HepG2 (cell line): ENCODE results near the gene IGFALS. TPM values are rescaled to one million over a fixed set of nuclear protein-coding genes. Genes with fewer than 3 reads are reported as not detected.

Experiments used
- ATAC-seq: fragments of 200-7000 bp; cut with Tn5 transposase; 3 replicates; pipeline ENCODE4 v1.9.1; 2020; ENCODE audit warnings: mild to moderate bottlenecking, moderate library complexity
- BruUV-seq: library from RNA; stranded (reverse); fragments of 400-500 nt; replicated peaks from 2 replicates; lab custom pipeline; 2021; lab: Mats Ljungman, UMichigan
- CTCF ChIA-PET: fragments of 300-600 bp; formaldehyde crosslinking; extraction: SDS; loops from one replicate; lab custom pipeline; 2021; ENCODE audit warnings: low total read pairs, inconsistent platforms, low intra/inter-chr PET ratio; lab: Yijun Ruan, JAX
- POLR2A ChIA-PET: fragments of 350-600 bp; sonication (Branson Sonifier 250); formaldehyde crosslinking; loops from one replicate; lab custom pipeline; 2020; ENCODE audit warnings: antibody characterized with exemption, inconsistent platforms; lab: Yijun Ruan, JAX
- DNase-seq: peaks from one replicate; pipeline ENCODE4 v3.0.0-alpha.2; 2015; ENCODE audit warnings: low spot score
- FAIRE-seq: peaks from 3 replicates; lab custom pipeline; 2011; peaks lifted over from hg19 to GRCh38; lab: Jason Lieb, UNC
- H2AFZ ChIP-seq: one replicate; pipeline ENCODE4 v1.6.1; 2011; ENCODE audit warnings: low read length, inconsistent platforms
- H3K27ac ChIP-seq: fragments of 300-600 bp; 3 replicates; pipeline ENCODE4 v1.8.0; 2011; ENCODE audit warnings: mixed run types, mild to moderate bottlenecking, mixed read lengths, low read length, inconsistent platforms; ENCODE audit not compliant: insufficient read depth; ENCODE audit errors: extremely low read length
- H3K27me3 ChIP-seq, 2 experiments: fragments of 200-600 bp in 1 of 2; 2 replicates in 1 of 2; 3 replicates in 1 of 2; pipeline versions ENCODE4 v1.6.0 to v1.8.0; 2011; ENCODE audit warnings: low read length in 2 of 2, mild to moderate bottlenecking in 2 of 2, moderate library complexity in 2 of 2, inconsistent platforms in 1 of 2; ENCODE audit not compliant: insufficient read depth in 2 of 2, control insufficient read depth in 1 of 2
- H3K36me3 ChIP-seq, 2 experiments: fragments of 200-600 bp in 1 of 2; replicated peaks in 1 of 2; 2 replicates in 1 of 2; 3 replicates in 1 of 2; pipeline versions ENCODE4 v1.5.1 to v1.8.0; 2011; ENCODE audit warnings: low read length in 2 of 2, inconsistent platforms in 1 of 2; ENCODE audit not compliant: insufficient read depth in 2 of 2, control insufficient read depth in 1 of 2
- H3K4me1 ChIP-seq: 2 replicates; pipeline ENCODE4 v1.5.1; 2012; ENCODE audit warnings: low read length, inconsistent platforms; ENCODE audit not compliant: insufficient read depth
- H3K4me2 ChIP-seq: 2 replicates; pipeline ENCODE4 v1.6.0; 2011; ENCODE audit warnings: low read depth, low read length, inconsistent platforms
- H3K4me3 ChIP-seq, 3 experiments: fragments of 200-600 bp in 1 of 3; sonication (generic), shearing (Covaris generic) in 1 of 3; replicated peaks in 1 of 3; 2 replicates each; pipeline ENCODE4 v1.5.1; 2011 to 2016; ENCODE audit warnings: low read length in 3 of 3, inconsistent platforms in 2 of 3, low read depth in 2 of 3, mild to moderate bottlenecking in 2 of 3, control low read depth in 1 of 3, mixed read lengths in 1 of 3; ENCODE audit not compliant: insufficient read depth in 1 of 3
- H3K79me2 ChIP-seq: one replicate; pipeline ENCODE4 v1.6.1; 2011; ENCODE audit warnings: low read length, inconsistent platforms; ENCODE audit not compliant: insufficient read depth
- H3K9ac ChIP-seq: 2 replicates; pipeline ENCODE4 v1.6.0; 2011; ENCODE audit warnings: mild to moderate bottlenecking, low read depth, low read length, inconsistent platforms; ENCODE audit not compliant: insufficient read depth
- H3K9me3 ChIP-seq: 2 replicates; pipeline ENCODE4 v1.5.1; 2012; ENCODE audit warnings: mild to moderate bottlenecking, low read length
- H4K20me1 ChIP-seq: 2 replicates; pipeline ENCODE4 v1.6.0; 2011; ENCODE audit warnings: inconsistent platforms, mild to moderate bottlenecking, low read length, moderate library complexity; ENCODE audit not compliant: insufficient read depth
- NPAS2 ChIP-seq: sonication (generic); formaldehyde crosslinking; IDR thresholded peaks from 2 replicates; pipeline ENCODE4 v1.8.0; 2022; ENCODE audit warnings: mild to moderate bottlenecking, missing genetic modification reagents, borderline replicate concordance
- WGBS: methylation state at CpG from one replicate; pipeline ENCODE4 v1.1.6; 2017; ENCODE audit warnings: low lambda C conversion rate; 5-methylcytosine and 5-hydroxymethylcytosine counted together
- in situ Hi-C: cut with HindIII; loops from 2 replicates; pipeline ENCODE4 v1.10.0; 2017; ENCODE audit warnings: low pct_unique_long_range_greater_than_20kb; ENCODE audit not compliant: extremely low pct_ligation_motif_present
- intact Hi-C: fragments of 100-400 bp; cut with micrococcal nuclease; formaldehyde crosslinking; loops from one replicate; pipeline ENCODE4 v1.10.0; 2022; ENCODE audit not compliant: unreplicated experiment
- polyA plus RNA-seq, 8 experiments: library from polyadenylated mRNA; depleted of rRNA in 3 of 8; stranded (reverse) in 7 of 8; unstranded in 1 of 8; fragments of >200 nt; fragmentation: Illumina TruSeq in 4 of 8; extraction: Trizol in 4 of 8; gene quantifications; 2 replicates each; pipeline versions ENCODE4 v1.2.1 to v1.2.3, GENCODE V29; 2011 to 2016; ENCODE audit warnings: low read depth in 4 of 8, missing spikeins in 1 of 8, mixed read lengths in 1 of 8; ENCODE audit not compliant: insufficient read depth in 1 of 8
- total RNA-seq, 5 experiments: library from RNA; depleted of rRNA; stranded (reverse); fragments of >200 nt; fragmentation: Illumina TruSeq; extraction: Trizol; gene quantifications; 2 replicates each; pipeline ENCODE4 v1.2.3, GENCODE V29; 2016; ENCODE audit warnings: low read depth in 1 of 5
- TF ChIP-seq, protein P1 (sequence below): sonication (generic); formaldehyde crosslinking; IDR thresholded peaks from 2 replicates; pipeline ENCODE4 v1.4.0; 2020; ENCODE audit warnings: missing genetic modification reagents
- TF ChIP-seq, protein P2 (sequence below): IDR thresholded peaks from 2 replicates; pipeline ENCODE4 v1.6.1; 2016; ENCODE audit warnings: low read depth, control low read depth
- TF ChIP-seq, protein P3 (sequence below): sonication (generic); formaldehyde crosslinking; IDR thresholded peaks from 2 replicates; pipeline ENCODE4 v1.4.0; 2020; ENCODE audit warnings: low read depth, mild to moderate bottlenecking, missing genetic modification reagents

Gene IGFALS
- total and polyA plus RNA-seq, 2 of the 13 experiments (the other 11 are each of a cell fraction or from before 2014, with no cell fraction given) = 0.34 to 2.4 TPM

DNA sequence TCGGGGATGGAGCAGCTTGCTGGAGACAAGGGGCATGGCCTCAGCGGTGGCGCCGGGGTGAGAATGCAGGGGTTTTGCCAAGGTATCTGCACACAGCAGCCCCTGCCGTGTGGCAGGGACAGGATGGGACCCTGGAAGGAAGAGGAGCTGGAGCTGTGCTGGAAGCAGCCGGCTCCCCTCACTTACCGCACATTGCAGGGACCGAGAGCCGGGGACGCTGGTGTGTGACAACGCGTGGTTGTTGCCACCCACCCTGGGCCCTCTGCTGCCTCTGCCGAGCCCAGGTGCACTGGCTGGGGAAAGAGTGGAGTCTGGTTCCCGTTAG lies 7.7 kb downstream of the IGFALS start:
- peaks cover 26% of the 10 kb centered on the region for H3K79me2 ChIP-seq
- FAIRE-seq = no peak
- 100% methylated on average over 1 of the region's 14 CpGs for WGBS
- peaks cover 0 to 2% of the 10 kb centered on the region in 2 experiments; a peak in 1 of 5 replicates for H3K27me3 ChIP-seq
- TF ChIP-seq, protein P1, sequence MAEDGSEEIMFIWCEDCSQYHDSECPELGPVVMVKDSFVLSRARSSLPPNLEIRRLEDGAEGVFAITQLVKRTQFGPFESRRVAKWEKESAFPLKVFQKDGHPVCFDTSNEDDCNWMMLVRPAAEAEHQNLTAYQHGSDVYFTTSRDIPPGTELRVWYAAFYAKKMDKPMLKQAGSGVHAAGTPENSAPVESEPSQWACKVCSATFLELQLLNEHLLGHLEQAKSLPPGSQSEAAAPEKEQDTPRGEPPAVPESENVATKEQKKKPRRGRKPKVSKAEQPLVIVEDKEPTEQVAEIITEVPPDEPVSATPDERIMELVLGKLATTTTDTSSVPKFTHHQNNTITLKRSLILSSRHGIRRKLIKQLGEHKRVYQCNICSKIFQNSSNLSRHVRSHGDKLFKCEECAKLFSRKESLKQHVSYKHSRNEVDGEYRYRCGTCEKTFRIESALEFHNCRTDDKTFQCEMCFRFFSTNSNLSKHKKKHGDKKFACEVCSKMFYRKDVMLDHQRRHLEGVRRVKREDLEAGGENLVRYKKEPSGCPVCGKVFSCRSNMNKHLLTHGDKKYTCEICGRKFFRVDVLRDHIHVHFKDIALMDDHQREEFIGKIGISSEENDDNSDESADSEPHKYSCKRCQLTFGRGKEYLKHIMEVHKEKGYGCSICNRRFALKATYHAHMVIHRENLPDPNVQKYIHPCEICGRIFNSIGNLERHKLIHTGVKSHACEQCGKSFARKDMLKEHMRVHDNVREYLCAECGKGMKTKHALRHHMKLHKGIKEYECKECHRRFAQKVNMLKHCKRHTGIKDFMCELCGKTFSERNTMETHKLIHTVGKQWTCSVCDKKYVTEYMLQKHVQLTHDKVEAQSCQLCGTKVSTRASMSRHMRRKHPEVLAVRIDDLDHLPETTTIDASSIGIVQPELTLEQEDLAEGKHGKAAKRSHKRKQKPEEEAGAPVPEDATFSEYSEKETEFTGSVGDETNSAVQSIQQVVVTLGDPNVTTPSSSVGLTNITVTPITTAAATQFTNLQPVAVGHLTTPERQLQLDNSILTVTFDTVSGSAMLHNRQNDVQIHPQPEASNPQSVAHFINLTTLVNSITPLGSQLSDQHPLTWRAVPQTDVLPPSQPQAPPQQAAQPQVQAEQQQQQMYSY (CRISPR knock-in tag) = no peak
- TF ChIP-seq, protein P2, sequence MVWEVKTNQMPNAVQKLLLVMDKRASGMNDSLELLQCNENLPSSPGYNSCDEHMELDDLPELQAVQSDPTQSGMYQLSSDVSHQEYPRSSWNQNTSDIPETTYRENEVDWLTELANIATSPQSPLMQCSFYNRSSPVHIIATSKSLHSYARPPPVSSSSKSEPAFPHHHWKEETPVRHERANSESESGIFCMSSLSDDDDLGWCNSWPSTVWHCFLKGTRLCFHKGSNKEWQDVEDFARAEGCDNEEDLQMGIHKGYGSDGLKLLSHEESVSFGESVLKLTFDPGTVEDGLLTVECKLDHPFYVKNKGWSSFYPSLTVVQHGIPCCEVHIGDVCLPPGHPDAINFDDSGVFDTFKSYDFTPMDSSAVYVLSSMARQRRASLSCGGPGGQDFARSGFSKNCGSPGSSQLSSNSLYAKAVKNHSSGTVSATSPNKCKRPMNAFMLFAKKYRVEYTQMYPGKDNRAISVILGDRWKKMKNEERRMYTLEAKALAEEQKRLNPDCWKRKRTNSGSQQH = no peak
- no peak for TF ChIP-seq NPAS2
- TF ChIP-seq, protein P3, sequence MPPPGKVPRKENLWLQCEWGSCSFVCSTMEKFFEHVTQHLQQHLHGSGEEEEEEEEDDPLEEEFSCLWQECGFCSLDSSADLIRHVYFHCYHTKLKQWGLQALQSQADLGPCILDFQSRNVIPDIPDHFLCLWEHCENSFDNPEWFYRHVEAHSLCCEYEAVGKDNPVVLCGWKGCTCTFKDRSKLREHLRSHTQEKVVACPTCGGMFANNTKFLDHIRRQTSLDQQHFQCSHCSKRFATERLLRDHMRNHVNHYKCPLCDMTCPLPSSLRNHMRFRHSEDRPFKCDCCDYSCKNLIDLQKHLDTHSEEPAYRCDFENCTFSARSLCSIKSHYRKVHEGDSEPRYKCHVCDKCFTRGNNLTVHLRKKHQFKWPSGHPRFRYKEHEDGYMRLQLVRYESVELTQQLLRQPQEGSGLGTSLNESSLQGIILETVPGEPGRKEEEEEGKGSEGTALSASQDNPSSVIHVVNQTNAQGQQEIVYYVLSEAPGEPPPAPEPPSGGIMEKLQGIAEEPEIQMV (CRISPR knock-in tag) = no peak
- no peak overlapping the region for H3K27ac ChIP-seq
- in situ Hi-C loops (no loop called here), intact Hi-C loops (no loop called here)
- H3K9me3 ChIP-seq = no peaks in the 10 kb centered on the region
- H3K9ac ChIP-seq = no peak overlapping the region
- no peak overlapping the region for H3K4me3 ChIP-seq
- H3K4me2 ChIP-seq = no peak overlapping the region
- DNase-seq = no peak
- H3K4me1 ChIP-seq = peaks cover 16% of the 10 kb centered on the region
- ChIA-PET POLR2A (no interaction called here), CTCF (no interaction called here)
- no peak overlapping the region for H2AFZ ChIP-seq
- H4K20me1 ChIP-seq = peaks cover 4% of the 10 kb centered on the region; the same call in 1 of the 2 replicates
- no peak for ATAC-seq
- no TSS peak for BruUV-seq
- peaks cover 4 to 7% of the 10 kb centered on the region in 2 experiments; a peak in 3 of 5 replicates for H3K36me3 ChIP-seq
